ENCODE data around the gene SLC40A1. TPM values are rescaled to one million over a fixed set of nuclear protein-coding genes. Genes with fewer than 3 reads are reported as not detected.

Gene SLC40A1
- total and polyA plus RNA-seq, 2 of the 13 experiments (the other 11 are each of a cell fraction or from before 2014, with no cell fraction given) = 10.6 to 24.9 TPM

- no peak for TF ChIP-seq HES4 (CRISPR knock-in tag; IDR thresholded peaks at IDR 0.05; ENCODE audit: borderline replicate concordance)
- TF ChIP-seq ZNF709 (CRISPR knock-in tag; IDR thresholded peaks at IDR 0.05) = no peak
- no peak for TF ChIP-seq MYPOP (CRISPR knock-in tag; IDR thresholded peaks at IDR 0.05)
- TF ChIP-seq GTF3A (CRISPR knock-in tag; conservative IDR thresholded peaks at IDR 0.05) = no peak
- TF ChIP-seq PAF1 (CRISPR knock-in tag; IDR thresholded peaks at IDR 0.05) = no peak
- TF ChIP-seq MED13 (CRISPR knock-in tag; IDR thresholded peaks at IDR 0.05) = no peak
- TF ChIP-seq ZNF460 (CRISPR knock-in tag; IDR thresholded peaks at IDR 0.05; ENCODE audit: borderline replicate concordance) = no peak
Measured at GRCh38 chr2:189540551-189540950, 40.0 kb downstream of the SLC40A1 start (continued).

- in situ Hi-C loops (cut with HindIII; ENCODE audit: extremely low pct_ligation_motif_present, low pct_unique_long_range_greater_than_20kb) (no loop called here), intact Hi-C loops (cut with micrococcal nuclease; ENCODE audit: unreplicated experiment) (no loop called here)
- no peaks in the 10 kb centered on the region for H3K9me3 ChIP-seq (ENCODE audit: low read length)
- CTCF ChIA-PET (ENCODE audit: low intra/inter-chr PET ratio, low total read pairs) = no interaction called here
- H3K79me2 ChIP-seq (ENCODE audit: insufficient read depth, low read length) = no peaks in the 10 kb centered on the region
- H4K20me1 ChIP-seq (ENCODE audit: insufficient read depth, low read length) = no peaks in the 10 kb centered on the region
- FAIRE-seq (no peak), DNase-seq (ENCODE audit: low spot score) (no peak), ATAC-seq (peak; percentile 41; the same call in 2 of the 3 replicates)
- no peak overlapping the region for H3K27ac ChIP-seq (ENCODE audit: extremely low read length, insufficient read depth, low read length)
- H3K4me2 ChIP-seq (ENCODE audit: low read depth, low read length) = no peak overlapping the region
- no peak overlapping the region for H2AFZ ChIP-seq (ENCODE audit: low read length)
- no TSS peak for BruUV-seq (replicated peaks)
- no peaks in the 10 kb centered on the region for H3K27me3 ChIP-seq (ENCODE audit: control insufficient read depth in 1 of 2, insufficient read depth in 2 of 2, low read length in 2 of 2)
- peaks cover 50% of the 10 kb centered on the region for H3K4me1 ChIP-seq (ENCODE audit: insufficient read depth, low read length)
- H3K36me3 ChIP-seq (replicated peaks in 1 of 2; ENCODE audit: control insufficient read depth in 1 of 2, insufficient read depth in 2 of 2, low read length in 2 of 2) = no peaks in the 10 kb centered on the region
- POLR2A ChIA-PET = no interaction called here
- no peak overlapping the region for H3K4me3 ChIP-seq (replicated peaks in 1 of 3; ENCODE audit: insufficient read depth in 1 of 3, low read depth in 2 of 3, low read length in 3 of 3)
- no peak overlapping the region for H3K9ac ChIP-seq (ENCODE audit: insufficient read depth, low read depth, low read length)
- 42% methylated on average over 1 of the region's 1 CpG for WGBS (ENCODE audit: low lambda C conversion rate)
- peak; percentile 55; the same call in 1 of the 2 replicates for TF ChIP-seq HMG20A (CRISPR knock-in tag; IDR thresholded peaks at IDR 0.05; ENCODE audit: borderline replicate concordance)
- TF ChIP-seq ZNF510 (CRISPR knock-in tag; IDR thresholded peaks at IDR 0.05; ENCODE audit: low read depth) = 0 out of 2 replicates have a peak, but pooled peaks have one; percentile 34
- peak; percentile 52 for TF ChIP-seq HNF4A (CRISPR knock-in tag; IDR thresholded peaks at IDR 0.05)
- no peak for TF ChIP-seq ZNF543 (CRISPR knock-in tag; IDR thresholded peaks at IDR 0.05)
- no peak for TF ChIP-seq ZNF343 (CRISPR knock-in tag; IDR thresholded peaks at IDR 0.05)
- TF ChIP-seq ZNF570 (CRISPR knock-in tag; IDR thresholded peaks at IDR 0.05; ENCODE audit: borderline replicate concordance) = no peak
- TF ChIP-seq, protein P1, sequence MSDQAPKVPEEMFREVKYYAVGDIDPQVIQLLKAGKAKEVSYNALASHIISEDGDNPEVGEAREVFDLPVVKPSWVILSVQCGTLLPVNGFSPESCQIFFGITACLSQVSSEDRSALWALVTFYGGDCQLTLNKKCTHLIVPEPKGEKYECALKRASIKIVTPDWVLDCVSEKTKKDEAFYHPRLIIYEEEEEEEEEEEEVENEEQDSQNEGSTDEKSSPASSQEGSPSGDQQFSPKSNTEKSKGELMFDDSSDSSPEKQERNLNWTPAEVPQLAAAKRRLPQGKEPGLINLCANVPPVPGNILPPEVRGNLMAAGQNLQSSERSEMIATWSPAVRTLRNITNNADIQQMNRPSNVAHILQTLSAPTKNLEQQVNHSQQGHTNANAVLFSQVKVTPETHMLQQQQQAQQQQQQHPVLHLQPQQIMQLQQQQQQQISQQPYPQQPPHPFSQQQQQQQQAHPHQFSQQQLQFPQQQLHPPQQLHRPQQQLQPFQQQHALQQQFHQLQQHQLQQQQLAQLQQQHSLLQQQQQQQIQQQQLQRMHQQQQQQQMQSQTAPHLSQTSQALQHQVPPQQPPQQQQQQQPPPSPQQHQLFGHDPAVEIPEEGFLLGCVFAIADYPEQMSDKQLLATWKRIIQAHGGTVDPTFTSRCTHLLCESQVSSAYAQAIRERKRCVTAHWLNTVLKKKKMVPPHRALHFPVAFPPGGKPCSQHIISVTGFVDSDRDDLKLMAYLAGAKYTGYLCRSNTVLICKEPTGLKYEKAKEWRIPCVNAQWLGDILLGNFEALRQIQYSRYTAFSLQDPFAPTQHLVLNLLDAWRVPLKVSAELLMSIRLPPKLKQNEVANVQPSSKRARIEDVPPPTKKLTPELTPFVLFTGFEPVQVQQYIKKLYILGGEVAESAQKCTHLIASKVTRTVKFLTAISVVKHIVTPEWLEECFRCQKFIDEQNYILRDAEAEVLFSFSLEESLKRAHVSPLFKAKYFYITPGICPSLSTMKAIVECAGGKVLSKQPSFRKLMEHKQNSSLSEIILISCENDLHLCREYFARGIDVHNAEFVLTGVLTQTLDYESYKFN (CRISPR knock-in tag; conservative IDR thresholded peaks at IDR 0.05) = 0 out of 2 replicates have a peak, but pooled peaks have one; percentile 15
- TF ChIP-seq RARA (CRISPR knock-in tag; IDR thresholded peaks at IDR 0.05) = peak; percentile 65; the same call in 1 of the 2 replicates
- TF ChIP-seq, protein P2, sequence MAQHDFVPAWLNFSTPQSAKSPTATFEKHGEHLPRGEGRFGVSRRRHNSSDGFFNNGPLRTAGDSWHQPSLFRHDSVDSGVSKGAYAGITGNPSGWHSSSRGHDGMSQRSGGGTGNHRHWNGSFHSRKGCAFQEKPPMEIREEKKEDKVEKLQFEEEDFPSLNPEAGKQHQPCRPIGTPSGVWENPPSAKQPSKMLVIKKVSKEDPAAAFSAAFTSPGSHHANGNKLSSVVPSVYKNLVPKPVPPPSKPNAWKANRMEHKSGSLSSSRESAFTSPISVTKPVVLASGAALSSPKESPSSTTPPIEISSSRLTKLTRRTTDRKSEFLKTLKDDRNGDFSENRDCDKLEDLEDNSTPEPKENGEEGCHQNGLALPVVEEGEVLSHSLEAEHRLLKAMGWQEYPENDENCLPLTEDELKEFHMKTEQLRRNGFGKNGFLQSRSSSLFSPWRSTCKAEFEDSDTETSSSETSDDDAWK (CRISPR knock-in tag; IDR thresholded peaks at IDR 0.05) = no peak
Measured at GRCh38 chr2:189538402-189538801, 42.2 kb downstream of the SLC40A1 start.
